ENCODE data around the gene SMOC2.

Gene SMOC2

DNA sequence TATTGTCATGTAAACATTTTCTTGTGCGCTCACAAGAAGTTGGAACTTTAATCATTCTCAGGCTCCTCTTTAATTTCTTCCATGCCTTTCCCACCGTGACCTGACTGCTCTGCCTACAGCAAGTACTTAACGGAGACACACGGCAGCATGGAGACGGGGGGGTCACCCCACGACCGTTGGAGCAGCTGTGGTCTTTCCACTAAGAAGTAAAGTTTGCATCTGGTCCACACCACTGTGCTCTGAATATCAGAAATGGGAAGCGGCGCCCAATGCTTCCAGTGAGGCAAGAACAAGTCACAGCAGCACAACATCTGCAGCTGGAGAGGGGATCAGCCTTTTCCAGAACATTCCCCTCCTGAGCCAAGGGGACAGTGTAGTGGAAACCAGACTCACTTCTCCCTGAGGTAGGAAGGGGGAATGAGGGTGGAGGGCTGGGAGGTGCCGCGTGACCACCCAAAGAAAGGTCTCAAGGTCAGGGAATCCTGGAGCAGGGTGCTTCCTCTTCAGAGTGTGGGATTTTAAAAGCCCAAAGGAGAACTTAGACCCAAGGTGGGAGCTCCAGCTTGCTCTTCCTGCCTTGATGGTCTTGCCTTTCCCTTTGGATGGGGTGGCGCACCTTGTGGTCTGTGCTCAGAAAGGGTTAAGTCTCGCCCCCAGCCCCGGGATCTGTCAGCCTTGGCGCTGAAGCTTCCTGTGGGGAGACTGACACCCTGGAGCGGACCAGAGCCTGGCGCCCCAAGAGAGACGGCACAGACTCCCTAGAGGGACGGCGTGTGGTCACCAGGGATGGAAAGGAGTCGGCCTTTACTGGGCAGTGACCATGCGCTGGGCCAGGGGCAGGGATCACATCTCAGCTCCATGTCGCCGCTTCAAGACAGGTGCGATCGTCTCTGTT, 25.6 kb upstream of the SMOC2 start:
- in situ Hi-C loops (cut with HindIII; ENCODE audit: low sequenced_read_pairs), result no loop called here

DNA sequence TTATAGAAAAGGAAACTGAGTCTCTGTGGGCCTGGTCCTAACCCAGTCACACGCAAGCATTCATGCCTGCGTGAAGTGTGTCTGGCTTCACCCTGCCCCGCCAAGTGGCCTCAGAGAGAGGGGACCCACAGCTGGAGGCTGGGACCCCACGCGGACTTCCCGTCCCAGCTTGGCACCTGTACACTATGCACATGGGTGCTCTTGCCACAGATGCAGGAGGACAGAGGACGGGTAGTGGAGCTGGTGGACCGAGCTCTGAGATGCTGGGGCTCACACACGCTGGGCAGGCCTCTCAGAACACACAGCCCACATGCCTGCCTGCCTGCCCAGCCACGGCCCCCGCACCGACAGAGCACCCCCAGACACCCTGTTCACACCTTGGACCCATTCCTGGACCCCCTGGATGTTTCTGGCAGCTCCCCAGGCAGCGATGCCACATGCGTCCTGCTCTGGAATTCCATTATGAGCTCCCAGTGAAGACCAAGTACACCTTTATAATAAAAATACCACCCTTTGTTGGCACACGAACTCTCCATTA, 24.9 kb upstream of the SMOC2 start:
- in situ Hi-C loops (cut with HindIII; ENCODE audit: low sequenced_read_pairs), result no loop called here

DNA sequence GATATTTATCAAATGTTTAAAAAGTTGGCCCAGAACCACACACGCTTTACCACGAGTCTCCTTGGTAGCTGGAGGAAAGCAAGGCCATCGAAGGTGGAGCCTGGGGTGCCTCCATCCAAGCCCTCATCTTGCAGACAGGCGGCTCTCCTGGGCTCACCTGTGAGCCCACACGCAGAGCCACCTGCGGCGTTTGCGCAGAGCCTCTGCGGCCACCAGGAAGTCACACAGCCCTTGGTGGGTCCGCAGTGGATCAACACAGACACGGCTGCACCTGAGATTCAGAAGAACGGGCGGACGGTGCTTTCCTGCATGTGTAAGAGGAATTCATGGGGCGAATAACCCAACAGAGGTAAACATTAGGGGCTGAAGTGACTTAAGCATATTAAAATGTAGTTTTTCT, 24.5 kb upstream of the SMOC2 start:
- in situ Hi-C loops (cut with HindIII; ENCODE audit: low sequenced_read_pairs), result no loop called here

DNA sequence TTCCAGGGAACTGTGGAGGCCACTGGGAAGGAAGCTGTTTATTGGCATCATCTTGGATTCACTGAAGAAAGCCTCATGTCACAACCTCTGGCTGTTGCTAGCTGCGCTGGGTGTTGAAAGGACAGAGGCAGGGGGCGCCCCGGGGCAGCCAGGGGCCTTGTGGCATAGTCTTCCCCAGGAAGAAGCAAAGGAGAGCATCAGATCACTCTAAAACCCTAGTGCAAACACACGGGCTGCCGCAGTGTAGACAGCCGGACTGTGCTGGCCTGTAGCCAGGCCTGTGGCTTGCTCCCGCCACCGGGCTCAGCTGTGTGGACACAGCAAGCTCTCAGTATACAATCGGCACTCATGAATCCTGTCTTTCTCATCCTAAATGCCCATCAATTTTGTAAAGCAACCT, 23.8 kb upstream of the SMOC2 start:
- in situ Hi-C loops (cut with HindIII; ENCODE audit: low sequenced_read_pairs), result no loop called here

DNA sequence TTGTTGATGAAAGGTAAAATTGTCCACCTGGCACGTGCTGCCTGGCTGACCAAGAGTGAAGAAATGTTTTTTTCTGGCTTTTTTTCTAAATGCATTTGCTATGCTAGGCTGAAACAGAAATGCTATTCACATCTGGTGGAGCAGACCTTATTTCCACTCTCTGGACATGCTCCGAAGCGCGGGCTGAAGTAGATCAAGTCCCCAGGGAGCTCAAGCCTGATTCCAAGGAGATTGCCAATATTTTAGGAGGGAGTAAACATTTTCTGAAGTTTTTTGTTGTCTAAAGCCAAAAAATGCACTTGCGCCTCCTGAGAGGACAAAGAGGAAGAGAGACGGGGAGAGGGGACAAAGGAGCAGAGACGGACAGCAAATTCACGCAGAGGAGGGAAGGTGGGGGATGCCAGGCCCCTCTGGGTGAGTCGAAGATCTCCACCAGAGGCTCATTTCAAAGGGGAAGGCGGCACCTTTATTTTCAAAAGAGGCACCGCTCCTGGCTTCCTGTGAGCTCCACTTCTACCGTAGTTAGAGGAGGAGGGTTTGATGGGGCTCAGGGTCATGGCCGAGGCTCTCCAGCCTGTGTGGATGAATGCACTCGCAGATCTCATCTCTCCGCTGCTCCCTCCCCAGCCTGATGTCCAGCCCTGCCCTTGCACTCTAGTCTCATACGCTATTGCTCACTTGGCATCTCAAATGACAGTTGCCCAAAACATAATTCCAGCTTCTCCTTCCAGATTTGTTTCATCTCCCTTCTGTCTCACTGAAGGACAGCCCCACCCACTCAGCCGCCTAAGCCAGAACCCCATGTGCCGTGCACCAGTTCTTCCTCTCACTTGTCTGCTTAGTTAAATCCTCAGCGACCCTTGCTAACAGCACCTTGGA, 23.1 kb upstream of the SMOC2 start:
- in situ Hi-C loops (cut with HindIII; ENCODE audit: low sequenced_read_pairs), result no loop called here

DNA sequence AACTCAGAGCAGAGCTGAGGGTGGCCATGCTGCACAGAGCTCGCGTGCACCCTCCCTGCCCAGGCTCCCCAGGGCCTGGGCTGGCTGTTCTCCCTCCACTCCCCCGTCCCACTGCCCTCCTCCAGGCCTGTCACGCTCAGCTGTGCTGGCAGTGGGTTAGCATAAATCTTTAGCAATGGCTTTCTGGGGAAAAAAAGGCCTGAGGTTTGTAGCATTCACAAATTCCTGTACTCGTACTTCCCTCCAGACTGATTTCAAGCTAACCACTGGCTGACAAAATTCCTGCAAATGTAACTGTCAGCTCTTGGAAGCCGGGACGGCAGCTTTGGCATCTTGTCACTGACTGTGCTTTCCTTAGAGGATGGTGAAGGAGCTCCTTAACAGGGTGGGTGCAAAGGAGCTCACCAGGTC, 22.3 kb upstream of the SMOC2 start:
- in situ Hi-C loops (cut with HindIII; ENCODE audit: low sequenced_read_pairs), result no loop called here

DNA sequence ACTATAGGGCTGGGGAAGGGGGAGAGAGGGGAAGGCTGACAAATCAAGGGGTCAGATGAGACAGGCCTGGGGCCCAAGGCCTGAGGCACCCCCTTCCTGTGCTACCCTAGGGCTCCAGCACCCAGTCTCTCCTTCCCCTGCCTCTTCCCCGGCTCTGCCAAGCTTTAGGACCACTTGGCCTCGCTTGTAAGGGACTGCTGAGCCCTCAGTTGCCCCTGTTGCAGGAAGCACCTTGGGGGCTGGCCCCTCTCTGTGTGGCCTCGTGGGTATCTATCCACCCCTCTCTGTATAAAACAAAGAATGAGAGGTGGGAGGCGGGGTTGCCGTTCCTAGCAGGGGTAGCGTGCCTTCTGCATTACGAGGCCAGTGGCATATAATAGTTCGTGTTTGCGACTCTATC, 21.4 kb upstream of the SMOC2 start:
- in situ Hi-C loops (cut with HindIII; ENCODE audit: low sequenced_read_pairs), result no loop called here

DNA sequence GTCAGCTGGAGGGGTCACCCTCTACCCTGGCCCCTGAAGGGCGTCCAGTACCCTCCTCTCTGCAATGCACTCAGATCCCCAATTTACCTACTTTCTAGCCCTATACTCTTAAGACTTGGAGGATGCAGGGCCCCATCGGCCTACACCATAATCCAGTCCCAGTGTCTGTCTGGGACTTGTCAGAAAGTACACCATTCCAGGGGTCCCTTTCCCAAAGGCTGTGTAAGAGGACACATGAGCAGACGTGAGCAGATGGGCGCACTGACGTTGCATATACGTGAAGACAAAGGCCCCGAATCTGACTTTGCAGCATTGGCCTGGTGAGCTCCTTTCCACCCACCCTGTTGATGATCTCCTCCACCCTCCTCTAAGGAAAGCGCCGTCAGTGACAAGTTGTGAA, 20.9 kb upstream of the SMOC2 start:
- in situ Hi-C loops (cut with HindIII; ENCODE audit: low sequenced_read_pairs), result loop anchor here (5.0 kb wide), 1 partner anchor 73 kb away; no protein-coding TSS in a partner anchor

DNA sequence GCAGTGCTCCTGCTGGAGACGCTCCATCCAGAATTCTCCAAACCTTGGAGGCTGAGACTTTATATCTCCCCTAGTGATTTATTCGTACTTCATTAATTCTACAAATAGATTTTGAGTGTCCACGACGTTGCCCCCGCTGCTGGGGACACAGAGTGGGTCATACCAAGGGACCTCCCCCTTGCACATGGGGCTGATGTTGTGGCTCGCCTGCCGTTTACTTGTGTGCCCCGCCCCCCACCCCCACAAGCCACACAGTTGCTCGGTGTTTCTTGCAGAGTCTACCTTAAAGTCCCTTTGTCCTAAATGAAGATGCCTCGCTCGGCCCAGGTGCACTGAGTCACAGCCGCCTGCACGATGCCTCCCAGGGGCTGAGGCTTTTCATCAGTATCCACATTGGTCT, 20.3 kb upstream of the SMOC2 start:
- in situ Hi-C loops (cut with HindIII; ENCODE audit: low sequenced_read_pairs), result loop anchor here (5.0 kb wide), 1 partner anchor 73 kb away; no protein-coding TSS in a partner anchor

DNA sequence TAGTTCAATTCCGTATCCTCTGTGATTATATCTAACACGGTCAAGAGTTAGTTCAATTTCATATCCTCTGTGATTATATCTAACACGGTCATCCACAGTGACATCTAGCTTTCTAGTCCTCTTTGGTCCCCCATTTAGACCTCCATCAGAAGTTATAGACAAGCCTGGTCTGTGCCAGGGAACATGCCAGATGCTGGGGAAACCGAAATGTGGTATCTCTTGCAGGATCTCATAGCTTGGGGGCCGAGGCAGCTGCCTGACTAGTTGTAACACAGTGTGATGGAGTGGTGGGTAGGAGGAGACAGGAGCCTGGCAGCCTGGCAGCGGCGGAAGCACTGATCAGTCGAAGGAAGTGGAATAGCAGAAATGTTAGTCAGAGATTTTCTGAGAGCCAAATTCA, 13.8 kb upstream of the SMOC2 start:
- in situ Hi-C loops (cut with HindIII; ENCODE audit: low sequenced_read_pairs), result no loop called here

DNA sequence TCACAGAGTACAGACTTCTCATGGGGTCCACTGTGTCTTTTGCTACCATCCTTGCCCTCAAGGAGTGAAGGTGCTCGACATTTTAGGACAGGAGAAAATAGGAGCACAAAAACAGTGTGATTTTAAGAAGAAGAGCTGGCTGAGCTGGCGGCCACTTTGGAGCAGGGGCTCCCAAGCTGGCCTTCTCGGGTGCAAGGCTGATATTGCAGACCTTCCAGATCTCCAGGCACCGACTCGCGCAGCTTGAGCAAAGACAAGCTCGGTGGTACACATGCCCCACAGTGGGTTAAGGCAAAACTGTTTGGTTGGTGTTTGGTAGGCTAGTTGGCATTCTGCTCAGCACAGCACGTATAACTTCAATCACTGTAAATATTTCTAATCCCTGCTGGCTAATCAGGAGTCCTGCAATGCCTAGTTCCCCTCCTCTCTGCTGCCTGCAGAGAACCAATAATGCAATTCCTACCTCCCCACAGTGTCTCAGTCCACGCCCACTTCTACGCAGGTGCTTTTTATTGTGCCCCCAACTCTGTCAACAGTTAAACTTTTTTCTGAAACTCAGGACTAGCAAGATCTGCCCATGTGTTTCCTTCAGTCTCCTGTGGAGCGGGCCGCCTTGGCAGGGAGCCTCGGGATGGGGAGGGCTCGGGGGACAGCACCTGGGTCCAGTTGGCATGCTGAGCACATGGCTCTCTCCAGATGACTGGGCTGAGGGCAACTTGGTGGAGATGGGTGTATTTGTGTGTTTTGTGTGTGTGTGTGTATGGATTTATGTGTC, 12.7 kb upstream of the SMOC2 start:
- in situ Hi-C loops (cut with HindIII; ENCODE audit: low sequenced_read_pairs), result no loop called here

DNA sequence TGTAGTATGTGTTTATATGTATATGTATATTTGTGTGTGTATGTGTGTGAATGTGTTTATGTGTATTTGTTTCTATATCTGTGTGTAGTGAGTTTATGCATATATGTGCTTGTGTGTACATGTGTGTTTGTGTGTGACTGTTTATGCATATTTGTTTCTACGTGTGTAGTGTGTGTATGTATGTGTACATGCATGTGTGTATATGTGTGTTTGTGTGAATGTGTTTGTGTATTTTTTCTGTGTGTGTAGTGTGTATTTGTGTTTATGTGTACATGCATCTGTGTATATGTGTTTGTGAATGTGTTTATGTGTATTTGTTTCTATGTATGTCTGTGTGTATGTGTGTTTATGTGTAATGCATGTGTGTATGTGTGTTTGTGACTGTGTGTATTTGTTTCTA, 12.1 kb upstream of the SMOC2 start:
- in situ Hi-C loops (cut with HindIII; ENCODE audit: low sequenced_read_pairs), result no loop called here

DNA sequence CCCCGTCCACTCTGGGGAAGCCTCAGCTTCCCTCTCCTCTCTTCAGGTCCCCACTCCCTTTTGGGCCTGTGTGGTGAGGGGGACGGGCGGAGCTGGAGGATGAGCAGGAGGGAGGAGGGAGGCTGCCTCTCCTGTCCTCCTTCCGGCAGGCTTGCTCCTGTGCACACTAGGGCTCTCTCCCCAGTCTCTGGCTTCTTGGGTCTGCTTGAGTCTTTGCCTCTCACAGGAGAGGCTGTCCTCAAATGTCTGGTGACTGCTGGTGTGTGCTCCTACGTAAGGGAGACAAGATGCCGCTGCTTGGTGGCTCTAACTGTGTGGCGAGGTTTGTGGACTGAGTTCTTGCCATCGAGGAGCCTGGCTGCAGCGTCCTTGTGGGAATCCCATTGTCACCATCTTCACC, 8.8 kb upstream of the SMOC2 start:
- in situ Hi-C loops (cut with HindIII; ENCODE audit: low sequenced_read_pairs), result no loop called here

DNA sequence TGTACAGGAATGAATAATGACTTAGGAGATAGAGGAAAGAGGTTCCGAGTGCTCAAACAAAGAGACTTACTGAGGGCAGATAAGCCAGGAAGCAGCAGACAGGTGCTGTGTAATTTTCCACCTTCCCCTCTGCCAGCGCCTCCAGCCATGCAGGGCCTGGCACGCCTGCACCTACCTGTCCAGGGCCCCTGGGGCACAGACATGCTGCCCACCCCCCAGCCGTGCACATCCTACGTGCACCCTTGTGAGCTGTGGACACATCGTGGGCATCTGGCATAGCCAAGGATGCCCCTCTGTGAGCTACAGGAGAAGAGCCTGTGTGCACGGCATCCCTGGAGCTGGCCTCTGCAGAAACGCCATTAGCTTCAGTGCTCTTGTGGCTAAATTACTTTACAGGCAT, 7.1 kb upstream of the SMOC2 start:
- in situ Hi-C loops (cut with HindIII; ENCODE audit: low sequenced_read_pairs), result no loop called here

DNA sequence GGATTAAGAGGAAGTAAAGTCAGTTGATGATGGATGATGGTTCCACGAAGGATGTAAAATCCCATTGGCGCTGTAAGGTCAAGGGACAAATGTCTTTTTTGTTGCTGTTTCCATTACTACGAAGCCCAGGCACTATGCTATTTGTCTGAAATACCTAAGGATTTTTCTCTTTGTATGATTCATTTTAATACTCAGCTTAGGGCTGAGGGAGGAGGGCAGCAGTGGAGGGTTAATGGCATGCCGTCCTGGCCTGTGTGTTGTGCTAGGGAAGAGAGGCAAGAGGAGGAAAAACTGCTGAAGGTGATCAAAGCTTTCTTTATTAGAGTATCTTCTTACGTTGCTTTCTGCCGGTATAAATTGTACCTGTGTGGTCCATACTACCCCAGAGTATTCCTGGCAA, 6.5 kb upstream of the SMOC2 start:
- in situ Hi-C loops (cut with HindIII; ENCODE audit: low sequenced_read_pairs), result no loop called here

DNA sequence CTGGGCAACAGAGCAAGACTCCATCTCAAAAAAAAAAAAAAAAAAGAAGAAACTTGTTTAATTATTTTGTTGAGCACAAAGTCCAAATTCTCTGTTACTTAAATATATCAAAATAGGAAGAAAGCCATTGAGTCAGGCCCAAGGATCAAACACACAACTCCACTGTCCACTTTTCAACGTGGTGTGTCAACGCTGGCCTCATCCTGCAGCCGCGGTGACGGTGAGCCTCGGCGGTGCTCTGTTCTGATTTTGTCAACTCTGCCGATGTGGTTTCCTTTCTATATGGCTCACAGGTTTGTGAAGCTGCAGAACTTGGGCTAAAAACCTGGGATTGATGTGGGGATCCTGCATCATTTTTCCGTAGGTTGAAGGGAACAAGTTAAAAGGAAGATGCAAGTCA, 3.2 kb upstream of the SMOC2 start:
- in situ Hi-C loops (cut with HindIII; ENCODE audit: low sequenced_read_pairs), result no loop called here

DNA sequence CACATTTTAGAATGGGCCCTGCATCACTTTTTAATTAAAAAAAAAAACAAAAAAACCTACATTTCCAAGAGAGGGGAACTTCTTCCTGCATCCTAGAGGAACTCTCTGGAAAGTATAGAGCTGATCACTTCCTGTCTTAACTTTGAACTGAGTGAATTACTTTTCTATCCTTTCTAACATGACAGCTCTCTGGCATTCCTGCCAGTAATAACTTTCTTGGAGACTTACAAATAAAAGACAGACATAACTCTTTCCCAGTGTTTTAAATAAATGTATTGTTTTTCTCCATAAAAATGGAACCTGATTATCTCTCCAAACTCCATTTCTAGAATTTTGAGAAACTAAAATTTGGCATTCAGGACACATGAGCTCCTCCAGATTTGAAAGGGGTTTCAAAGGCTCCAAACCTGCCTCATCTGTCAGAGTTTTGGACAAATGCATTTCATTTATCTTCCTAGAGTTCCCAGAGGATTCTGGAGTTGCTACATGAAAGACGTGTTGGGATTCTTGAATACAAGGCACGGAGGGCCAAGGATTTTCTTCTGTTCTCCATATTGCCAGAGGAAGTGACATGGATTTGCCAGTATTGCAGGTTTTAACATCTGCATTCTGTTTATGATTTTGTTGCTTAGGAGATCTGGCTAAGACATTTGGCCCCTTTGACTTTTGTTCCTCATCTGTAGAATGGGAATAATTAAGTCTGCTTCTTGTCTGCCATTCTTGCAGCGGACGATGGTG, 2.0 kb upstream of the SMOC2 start:
- in situ Hi-C loops (cut with HindIII; ENCODE audit: low sequenced_read_pairs), result no loop called here

DNA sequence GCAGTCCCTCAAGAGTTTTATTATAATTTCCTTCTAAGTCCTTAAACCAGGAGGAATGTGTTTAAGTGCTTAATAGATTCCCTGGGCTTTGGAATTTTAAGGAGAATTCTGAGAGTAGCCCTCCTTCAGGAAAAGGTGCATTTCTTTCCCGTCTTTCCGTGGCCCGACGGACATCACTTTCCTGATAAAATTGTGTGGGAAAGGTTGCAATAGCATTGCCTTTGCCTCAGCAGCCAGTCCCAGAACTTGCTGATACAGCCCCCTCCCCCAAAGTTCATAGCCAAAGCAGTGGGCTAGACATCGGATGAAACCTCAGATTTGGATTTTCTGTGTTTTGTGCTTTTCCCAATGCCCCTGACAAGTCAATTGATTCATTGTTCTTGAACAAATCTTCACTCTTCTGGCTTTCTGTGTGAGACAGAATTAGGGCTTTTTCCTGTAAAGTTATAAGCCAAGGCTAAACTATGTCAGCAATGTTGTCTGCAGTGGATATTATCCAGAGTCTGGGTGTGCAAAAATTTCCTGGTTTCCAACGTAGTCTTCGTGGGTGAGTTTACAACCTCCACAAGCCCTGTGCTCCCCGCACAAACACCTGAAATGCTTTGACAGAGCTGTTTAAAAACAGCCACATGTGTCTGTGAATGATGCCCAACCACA, 1.1 kb upstream of the SMOC2 start:
- in situ Hi-C loops (cut with HindIII; ENCODE audit: low sequenced_read_pairs), result no loop called here
